SK-N-MC (cell line): ENCODE results near the gene PTBP1.

Experiments used
- DNase-seq: peaks from one replicate; pipeline ENCODE4 v3.0.0-alpha.2; 2011; ENCODE audit warnings: low read depth, low spot score
- H3K27ac ChIP-seq: fragments of 200-600 bp; sonication (generic); 2 replicates; pipeline ENCODE4 v1.5.1; 2016; ENCODE audit warnings: mixed run types
- H3K36me3 ChIP-seq: fragments of 200-600 bp; sonication (generic); 2 replicates; pipeline ENCODE4 v1.6.1; 2017; ENCODE audit warnings: antibody characterized with exemption, low read length, mixed read lengths; ENCODE audit not compliant: insufficient read depth
- H3K4me3 ChIP-seq: fragments of 200-600 bp; sonication (generic); 2 replicates; pipeline ENCODE4 v1.5.1; 2016
- H3K9ac ChIP-seq: fragments of 200-600 bp; sonication (generic); 2 replicates; pipeline ENCODE4 v1.8.0; 2017; ENCODE audit warnings: mixed run types, mixed read lengths; ENCODE audit not compliant: insufficient read length
- H3K9me3 ChIP-seq: fragments of 200-600 bp; sonication (generic); 2 replicates; pipeline ENCODE4 v1.6.1; 2017; ENCODE audit warnings: low read depth, mild to moderate bottlenecking, antibody characterized with exemption, low read length, moderate library complexity, mixed read lengths
- EZH2 ChIP-seq: fragments of 200-600 bp; sonication (generic); IDR thresholded peaks from one replicate; pipeline ENCODE4 v1.6.1; 2017; ENCODE audit warnings: antibody characterized with exemption
- FOXP2 ChIP-seq: optimal IDR thresholded peaks from 2 replicates; pipeline ENCODE3; 2011; ENCODE audit warnings: mild to moderate bottlenecking, moderate library complexity; ENCODE audit not compliant: insufficient read depth; ENCODE audit errors: extremely low read length, control extremely low read depth
- POLR2AphosphoS5 ChIP-seq: IDR thresholded peaks from 2 replicates; pipeline ENCODE4 v1.6.1; 2012; ENCODE audit warnings: mild to moderate bottlenecking, low read depth, low read length, borderline replicate concordance

Gene PTBP1

DNA sequence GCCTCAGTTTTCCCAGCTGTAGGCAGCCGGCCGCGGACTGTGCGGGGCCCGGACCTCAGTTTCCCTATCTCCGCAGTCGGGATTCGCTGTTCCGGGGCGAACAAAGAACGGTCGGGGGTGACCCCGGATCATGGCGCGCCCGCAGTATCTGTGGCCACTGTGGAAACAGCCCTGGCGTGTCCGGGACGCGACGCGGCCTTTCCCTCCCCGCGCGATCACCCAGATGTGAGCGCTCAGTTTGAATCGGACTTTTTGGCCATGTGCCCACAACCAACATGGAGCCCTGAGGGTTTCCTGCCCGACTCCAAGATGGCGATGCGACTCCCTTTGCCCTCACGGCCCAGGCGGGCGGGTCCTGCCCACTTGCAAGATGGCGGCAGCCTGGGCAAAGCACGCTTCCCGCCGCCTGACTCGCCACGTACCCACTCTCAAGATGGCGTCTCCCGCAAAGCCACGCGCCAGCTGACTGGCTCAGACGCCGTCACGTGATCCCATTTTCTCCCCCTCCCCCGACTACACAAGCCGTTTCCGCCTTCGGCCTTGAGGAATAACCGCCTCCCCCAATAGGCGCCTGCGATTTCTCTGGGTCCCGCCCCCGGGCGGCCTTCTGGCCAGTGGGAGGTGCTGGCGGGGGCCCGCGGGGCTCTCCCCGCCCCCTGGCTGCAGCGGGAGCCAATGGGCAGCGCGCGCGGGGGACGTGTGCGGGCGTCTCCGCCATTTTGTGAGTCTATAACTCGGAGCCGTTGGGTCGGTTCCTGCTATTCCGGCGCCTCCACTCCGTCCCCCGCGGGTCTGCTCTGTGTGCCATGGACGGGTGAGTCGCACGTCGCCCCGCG is at the start of gene PTBP1:
Gene PTBP1, plus strand, starts transcription at position 761 of the 836 bp plus-strand sequence. Its CDS starts 46 bp downstream, at position 807.
- peak within 1 kb of the TSS; percentile 94 for H3K4me3 ChIP-seq
- H3K9ac ChIP-seq = peak within 1 kb of the TSS; percentile 97
- TF ChIP-seq EZH2 = no peak
- peak; percentile 81 for TF ChIP-seq POLR2AphosphoS5
- TF ChIP-seq FOXP2 = peak; percentile 38
- peak; percentile 99 for DNase-seq
- no peaks in the 10 kb centered on the region for H3K9me3 ChIP-seq
- peaks cover 39% of the 10 kb centered on the region for H3K36me3 ChIP-seq
- peak within 1 kb of the TSS; percentile 98 for H3K27ac ChIP-seq

DNA sequence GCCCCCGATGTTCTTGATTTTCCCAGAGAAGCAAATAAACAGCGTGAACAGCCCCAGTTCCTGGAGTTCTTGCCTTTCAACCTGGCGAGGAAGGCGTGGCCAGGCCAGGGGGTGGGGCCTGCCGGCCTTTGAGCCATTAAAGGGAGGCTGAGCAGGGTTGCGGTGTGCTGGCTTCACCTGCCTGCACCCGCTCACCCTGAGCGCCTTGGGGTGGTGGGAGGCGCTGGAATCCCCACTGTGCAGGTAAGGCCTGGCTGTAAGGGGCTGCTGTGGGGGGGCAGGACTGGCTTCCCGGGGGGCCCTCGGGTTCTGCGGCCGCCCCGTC is 49.0 kb upstream of the PTBP1 start:
- Histone ChIP-seq H3K9ac (no peak overlapping the region), H3K9me3 (no peaks in the 10 kb centered on the region), H3K4me3 (no peak overlapping the region), H3K36me3 (no peaks in the 10 kb centered on the region), H3K27ac (no peak overlapping the region)
- TF ChIP-seq FOXP2 = no peak
- TF ChIP-seq EZH2 = no peak
- TF ChIP-seq POLR2AphosphoS5 = no peak
- DNase-seq = no peak

DNA sequence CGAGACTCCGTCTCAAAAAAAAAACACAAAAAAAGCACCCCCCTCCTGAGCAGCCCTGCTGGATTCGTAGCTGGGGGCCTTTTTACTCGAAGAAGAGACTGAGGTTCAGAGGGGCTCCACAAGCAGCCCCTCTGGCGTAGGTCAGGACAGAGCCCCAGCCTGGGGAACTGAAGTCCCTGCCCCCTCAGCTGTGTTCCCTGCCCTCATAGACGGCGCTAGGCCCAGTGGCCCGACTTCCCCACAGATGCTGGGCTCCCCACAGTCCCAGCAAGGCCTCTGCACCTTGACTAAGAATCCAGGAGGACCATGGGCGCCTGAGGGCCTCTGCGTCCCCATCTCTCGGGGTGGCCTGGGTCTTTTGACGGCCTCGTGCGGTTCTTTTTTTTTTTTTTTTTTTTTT is 47.4 kb upstream of the PTBP1 start:
- Histone ChIP-seq H3K9ac (no peak overlapping the region), H3K36me3 (no peaks in the 10 kb centered on the region), H3K9me3 (no peaks in the 10 kb centered on the region), H3K27ac (no peak overlapping the region), H3K4me3 (no peak overlapping the region)
- no peak for TF ChIP-seq EZH2
- TF ChIP-seq POLR2AphosphoS5 = no peak
- no peak for TF ChIP-seq FOXP2
- DNase-seq = no peak

DNA sequence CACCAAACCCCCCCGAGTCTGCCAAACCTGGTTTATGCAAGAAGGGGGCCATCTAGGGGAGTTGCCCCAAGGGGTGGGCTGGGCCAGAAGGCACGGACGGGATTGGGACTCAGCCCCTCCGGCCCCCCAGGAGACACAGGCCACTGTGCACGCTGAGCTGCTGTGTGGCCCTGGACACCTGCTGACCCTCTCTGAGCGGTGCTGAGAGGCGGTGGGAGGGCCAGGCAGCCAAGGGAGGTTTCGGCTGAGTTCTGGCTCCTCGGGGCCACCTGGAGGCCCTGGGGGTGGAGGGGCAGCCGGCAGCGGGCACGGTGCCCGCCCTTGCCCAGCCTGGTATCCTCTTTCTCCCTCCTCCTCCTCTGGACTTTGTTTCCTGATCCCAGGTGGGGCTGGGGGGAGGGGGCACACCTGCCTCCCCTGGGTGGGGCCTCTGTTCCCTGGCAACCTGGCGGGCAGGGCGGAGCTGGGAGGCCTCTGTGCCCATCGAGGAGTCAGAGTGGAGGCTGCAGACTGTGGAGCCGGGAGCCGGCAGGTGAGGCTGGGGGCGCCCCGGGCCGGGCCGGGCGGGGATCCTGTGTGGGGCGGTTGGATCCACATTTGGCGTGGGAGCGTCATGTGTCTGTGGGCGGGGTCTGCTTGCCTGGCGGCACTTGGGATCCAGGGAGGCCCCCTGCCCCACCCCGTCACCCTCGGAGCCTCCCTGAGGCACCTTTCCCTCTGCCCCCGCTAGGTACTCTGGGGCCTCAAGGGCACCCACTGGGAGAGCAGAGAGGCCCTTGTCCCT is 46.4 kb upstream of the PTBP1 start, which contains the start of gene MISP:
Gene MISP, plus strand, starts transcription at position 473 of the 784 bp plus-strand sequence. CDS start 5,835 bp downstream, outside the sequence.
- no peak within 1 kb of the TSS for H3K27ac ChIP-seq
- no peak for TF ChIP-seq POLR2AphosphoS5
- no peak for TF ChIP-seq EZH2
- TF ChIP-seq FOXP2 = no peak
- DNase-seq = no peak
- H3K9ac ChIP-seq = no peak within 1 kb of the TSS
- H3K9me3 ChIP-seq = no peaks in the 10 kb centered on the region
- H3K36me3 ChIP-seq = no peaks in the 10 kb centered on the region
- no peak within 1 kb of the TSS for H3K4me3 ChIP-seq

DNA sequence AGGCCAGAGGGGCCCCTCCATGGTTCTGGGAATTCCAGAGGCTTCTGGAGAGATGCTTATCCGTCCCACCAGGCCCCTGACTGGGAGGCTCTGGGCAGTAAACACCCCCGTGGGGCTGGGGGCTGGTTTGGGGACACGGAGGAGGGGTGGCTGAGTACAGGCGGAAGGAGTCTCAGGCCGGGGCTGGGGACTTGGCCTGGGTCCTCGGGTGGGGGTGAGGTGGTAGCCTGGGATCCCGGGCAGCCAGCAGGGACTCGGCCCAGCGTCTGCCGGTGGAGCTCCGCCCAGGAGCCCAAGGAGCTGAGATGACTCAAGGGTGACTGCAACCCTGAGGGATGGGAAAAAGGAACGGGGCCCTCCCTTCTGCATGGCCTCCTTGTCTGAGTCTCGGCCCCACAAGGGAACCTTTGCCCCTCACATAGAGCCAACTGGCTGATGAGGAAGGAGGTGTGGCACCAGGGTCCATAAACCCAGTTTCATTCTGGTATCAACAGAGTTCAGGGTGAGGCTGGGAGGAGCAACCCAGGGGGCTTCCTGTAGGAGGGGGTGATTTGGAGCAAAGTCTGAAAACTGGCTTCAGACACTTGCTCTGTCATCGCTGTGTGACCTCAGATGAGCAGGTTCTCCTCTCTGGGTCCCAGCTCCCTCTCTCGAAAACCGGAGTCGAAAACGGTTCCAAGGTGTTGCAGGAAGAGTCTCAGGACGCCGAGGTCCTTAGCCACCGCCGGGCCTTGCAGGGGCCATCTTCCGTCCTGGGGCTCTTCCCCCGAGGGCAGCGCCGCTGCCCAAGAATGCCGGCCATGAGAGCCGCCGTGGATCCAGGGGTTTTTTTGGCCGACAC is 45.5 kb upstream of the PTBP1 start:
- no peak for DNase-seq
- Histone ChIP-seq H3K27ac (no peak overlapping the region), H3K9me3 (no peaks in the 10 kb centered on the region), H3K36me3 (no peaks in the 10 kb centered on the region), H3K9ac (no peak overlapping the region), H3K4me3 (no peak overlapping the region)
- TF ChIP-seq FOXP2 = no peak

DNA sequence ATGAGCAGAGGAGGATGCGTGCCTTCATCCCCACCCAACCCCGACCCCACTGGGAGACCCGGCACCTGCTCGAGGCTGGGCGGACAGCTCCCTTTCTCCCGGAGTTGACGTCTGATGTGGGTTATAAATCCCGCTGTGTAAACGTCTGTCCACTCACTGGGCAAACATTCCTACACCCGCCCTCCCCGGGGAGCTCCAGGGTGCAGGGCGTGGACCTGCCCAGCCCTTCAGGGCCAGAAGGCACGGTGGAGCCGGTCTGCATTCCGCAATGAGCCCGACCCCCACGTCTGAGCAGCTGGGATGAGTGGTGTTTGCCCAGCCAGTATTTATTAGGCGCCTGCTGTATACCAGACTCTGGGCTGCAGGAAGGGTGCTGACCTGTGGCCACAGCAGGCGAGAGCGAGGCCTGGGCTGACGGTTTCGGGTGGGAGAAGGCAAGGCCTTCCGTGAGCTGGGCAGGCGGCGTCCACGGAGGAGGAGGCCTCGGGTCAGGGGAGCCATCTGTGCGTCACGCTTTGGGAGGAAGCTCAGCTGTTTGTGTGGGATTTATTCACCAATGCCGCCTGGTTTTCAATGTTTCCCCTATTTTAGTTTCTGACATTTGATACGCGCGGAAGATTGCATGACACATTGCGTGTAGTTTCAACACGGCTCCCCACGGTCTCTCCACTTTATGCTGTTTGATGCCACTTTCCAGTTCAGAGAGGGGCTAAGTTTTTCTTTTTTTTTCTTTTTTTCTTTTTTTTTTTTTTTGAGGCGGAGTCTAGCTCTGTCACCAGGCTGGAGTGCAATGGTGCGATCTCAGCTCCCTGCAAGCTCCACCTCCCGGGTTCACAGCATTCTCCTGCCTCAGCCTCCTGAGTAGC is 44.4 kb upstream of the PTBP1 start:
- Histone ChIP-seq H3K4me3 (no peak overlapping the region), H3K36me3 (no peaks in the 10 kb centered on the region), H3K27ac (peak overlapping the region; percentile 57; the same call in 1 of the 2 replicates), H3K9me3 (no peaks in the 10 kb centered on the region), H3K9ac (no peak overlapping the region)
- no peak for TF ChIP-seq FOXP2
- no peak for TF ChIP-seq POLR2AphosphoS5
- TF ChIP-seq EZH2 = no peak
- DNase-seq = no peak

DNA sequence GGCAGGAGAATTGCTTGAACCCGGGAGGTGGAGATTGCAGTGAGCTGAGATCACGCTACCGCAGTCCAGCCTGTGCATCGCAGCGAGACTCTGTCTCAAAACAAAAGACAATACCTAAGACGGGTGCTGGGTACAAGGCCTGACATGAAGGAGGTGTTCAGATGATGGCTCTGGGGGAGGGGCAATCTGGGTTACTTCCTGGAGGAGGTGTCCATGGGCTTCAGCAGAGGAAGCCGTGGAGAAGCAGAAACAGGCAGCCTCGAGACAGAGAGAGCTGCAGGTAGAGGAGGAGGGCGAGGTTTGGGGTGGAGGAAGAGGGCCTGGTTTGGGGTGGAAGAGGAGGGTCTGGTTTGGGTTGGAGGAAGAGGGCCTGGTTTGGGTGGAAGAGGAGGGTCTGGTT is 42.7 kb upstream of the PTBP1 start:
- Histone ChIP-seq H3K9me3 (no peaks in the 10 kb centered on the region), H3K27ac (no peak overlapping the region), H3K4me3 (no peak overlapping the region), H3K36me3 (no peaks in the 10 kb centered on the region), H3K9ac (no peak overlapping the region)
- TF ChIP-seq POLR2AphosphoS5 (no peak), FOXP2 (no peak), EZH2 (no peak)
- DNase-seq = no peak

DNA sequence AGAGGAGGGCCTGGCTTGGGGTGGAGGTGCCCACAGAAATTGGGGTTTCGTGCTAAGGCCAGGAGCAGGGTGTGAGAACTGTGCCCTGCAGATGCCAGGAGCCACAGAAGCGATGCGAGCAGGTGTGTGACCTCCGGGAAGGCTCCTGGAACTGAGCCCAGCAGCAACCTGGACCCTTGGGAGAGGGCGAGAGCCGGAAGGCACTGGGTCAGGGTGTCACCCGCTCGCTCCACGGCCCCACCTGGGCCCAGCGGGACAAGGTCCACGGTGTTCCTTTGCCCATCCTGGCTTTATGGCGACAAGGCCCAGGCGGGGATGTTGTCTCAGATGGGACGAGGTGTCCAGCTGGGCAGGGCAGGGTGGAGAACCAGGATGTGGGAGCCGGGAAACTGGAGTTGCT is 42.2 kb upstream of the PTBP1 start:
- Histone ChIP-seq H3K27ac (no peak overlapping the region), H3K36me3 (no peaks in the 10 kb centered on the region), H3K9ac (no peak overlapping the region), H3K9me3 (no peaks in the 10 kb centered on the region), H3K4me3 (no peak overlapping the region)
- no peak for DNase-seq
- TF ChIP-seq EZH2 (no peak), FOXP2 (no peak), POLR2AphosphoS5 (no peak)
